ENCODE measurements around the gene TM9SF4.

The TM9SF4 gene

GRCh38 chr20:32134026-32134425 lies 24.5 kb downstream of the TM9SF4 start:
- DNase-seq (ENCODE audit: insufficient read length, low spot score) (no peak), FAIRE-seq (no peak)
- no peak for TF ChIP-seq PAX5 (IDR thresholded peaks at IDR 0.05; ENCODE audit: insufficient read depth, low read length, severe bottlenecking)
- no peak for TF ChIP-seq POU2F2 (IDR thresholded peaks at IDR 0.05; ENCODE audit: low read depth, low read length)
- TF ChIP-seq TAF1 (IDR thresholded peaks at IDR 0.05; ENCODE audit: low read depth, low read length) = no peak
- TF ChIP-seq POLR2A (IDR thresholded peaks at IDR 0.05; ENCODE audit: low read depth, low read length) = no peak
- no peak for TF ChIP-seq POLR2AphosphoS5 (IDR thresholded peaks at IDR 0.05; ENCODE audit: low read depth, low read length)
- no peak for TF ChIP-seq SPI1 (IDR thresholded peaks at IDR 0.05; ENCODE audit: low read depth, low read length)

- FAIRE-seq (no peak), DNase-seq (ENCODE audit: insufficient read length, low spot score) (no peak)
Measured at GRCh38 chr20:32135983-32136515, 26.5 kb downstream of the TM9SF4 start.

GRCh38 chr20:32138921-32139320 lies 29.4 kb downstream of the TM9SF4 start:
- DNase-seq (ENCODE audit: insufficient read length, low spot score) (no peak), FAIRE-seq (no peak)
- TF ChIP-seq POLR2A (IDR thresholded peaks at IDR 0.05; ENCODE audit: low read depth, low read length) (no peak), TAF1 (IDR thresholded peaks at IDR 0.05; ENCODE audit: low read depth, low read length) (no peak), POLR2AphosphoS5 (IDR thresholded peaks at IDR 0.05; ENCODE audit: low read depth, low read length) (no peak), SPI1 (IDR thresholded peaks at IDR 0.05; ENCODE audit: low read depth, low read length) (no peak), POU2F2 (IDR thresholded peaks at IDR 0.05; ENCODE audit: low read depth, low read length) (no peak), PAX5 (IDR thresholded peaks at IDR 0.05; ENCODE audit: insufficient read depth, low read length, severe bottlenecking) (no peak)

More at GRCh38 chr20:32135983-32136515, 26.5 kb downstream of the TM9SF4 start:
- TF ChIP-seq PAX5 (IDR thresholded peaks at IDR 0.05; ENCODE audit: insufficient read depth, low read length, severe bottlenecking) = no peak
- TF ChIP-seq TAF1 (IDR thresholded peaks at IDR 0.05; ENCODE audit: low read depth, low read length) = no peak
- no peak for TF ChIP-seq SPI1 (IDR thresholded peaks at IDR 0.05; ENCODE audit: low read depth, low read length)
- no peak for TF ChIP-seq POLR2AphosphoS5 (IDR thresholded peaks at IDR 0.05; ENCODE audit: low read depth, low read length)
- no peak for TF ChIP-seq POU2F2 (IDR thresholded peaks at IDR 0.05; ENCODE audit: low read depth, low read length)
- TF ChIP-seq POLR2A (IDR thresholded peaks at IDR 0.05; ENCODE audit: low read depth, low read length) = no peak

- TF ChIP-seq POLR2AphosphoS5 (IDR thresholded peaks at IDR 0.05; ENCODE audit: low read depth, low read length) = no peak
- no peak for TF ChIP-seq POU2F2 (IDR thresholded peaks at IDR 0.05; ENCODE audit: low read depth, low read length)
- TF ChIP-seq POLR2A (IDR thresholded peaks at IDR 0.05; ENCODE audit: low read depth, low read length) = no peak
- no peak for TF ChIP-seq SPI1 (IDR thresholded peaks at IDR 0.05; ENCODE audit: low read depth, low read length)
- no peak for TF ChIP-seq PAX5 (IDR thresholded peaks at IDR 0.05; ENCODE audit: insufficient read depth, low read length, severe bottlenecking)
- TF ChIP-seq TAF1 (IDR thresholded peaks at IDR 0.05; ENCODE audit: low read depth, low read length) = no peak
- no peak for DNase-seq (ENCODE audit: insufficient read length, low spot score)
- FAIRE-seq = no peak
Measured at GRCh38 chr20:32139947-32140346, 30.4 kb downstream of the TM9SF4 start.

- TF ChIP-seq POLR2AphosphoS5 (IDR thresholded peaks at IDR 0.05; ENCODE audit: low read depth, low read length) (no peak), SPI1 (IDR thresholded peaks at IDR 0.05; ENCODE audit: low read depth, low read length) (no peak), POU2F2 (IDR thresholded peaks at IDR 0.05; ENCODE audit: low read depth, low read length) (no peak), PAX5 (IDR thresholded peaks at IDR 0.05; ENCODE audit: insufficient read depth, low read length, severe bottlenecking) (no peak), POLR2A (IDR thresholded peaks at IDR 0.05; ENCODE audit: low read depth, low read length) (no peak), TAF1 (IDR thresholded peaks at IDR 0.05; ENCODE audit: low read depth, low read length) (no peak)
- FAIRE-seq = no peak
- DNase-seq (ENCODE audit: insufficient read length, low spot score) = no peak
Measured at GRCh38 chr20:32140603-32141002, 31.1 kb downstream of the TM9SF4 start.

- TF ChIP-seq TAF1 (IDR thresholded peaks at IDR 0.05; ENCODE audit: low read depth, low read length) (no peak), POLR2A (IDR thresholded peaks at IDR 0.05; ENCODE audit: low read depth, low read length) (no peak), PAX5 (IDR thresholded peaks at IDR 0.05; ENCODE audit: insufficient read depth, low read length, severe bottlenecking) (no peak), SPI1 (IDR thresholded peaks at IDR 0.05; ENCODE audit: low read depth, low read length) (no peak), POU2F2 (IDR thresholded peaks at IDR 0.05; ENCODE audit: low read depth, low read length) (no peak), POLR2AphosphoS5 (IDR thresholded peaks at IDR 0.05; ENCODE audit: low read depth, low read length) (no peak)
- no peak for DNase-seq (ENCODE audit: insufficient read length, low spot score)
- no peak for FAIRE-seq
Measured at GRCh38 chr20:32141465-32141980, 32.0 kb downstream of the TM9SF4 start.

GRCh38 chr20:32142088-32142487 lies 32.6 kb downstream of the TM9SF4 start:
- FAIRE-seq = no peak
- DNase-seq (ENCODE audit: insufficient read length, low spot score) = no peak
- TF ChIP-seq POLR2A (IDR thresholded peaks at IDR 0.05; ENCODE audit: low read depth, low read length) (no peak), PAX5 (IDR thresholded peaks at IDR 0.05; ENCODE audit: insufficient read depth, low read length, severe bottlenecking) (no peak), POU2F2 (IDR thresholded peaks at IDR 0.05; ENCODE audit: low read depth, low read length) (no peak), TAF1 (IDR thresholded peaks at IDR 0.05; ENCODE audit: low read depth, low read length) (no peak), POLR2AphosphoS5 (IDR thresholded peaks at IDR 0.05; ENCODE audit: low read depth, low read length) (no peak), SPI1 (IDR thresholded peaks at IDR 0.05; ENCODE audit: low read depth, low read length) (no peak)

- TF ChIP-seq SPI1 (IDR thresholded peaks at IDR 0.05; ENCODE audit: low read depth, low read length) = no peak
- TF ChIP-seq TAF1 (IDR thresholded peaks at IDR 0.05; ENCODE audit: low read depth, low read length) = no peak
- no peak for TF ChIP-seq POLR2AphosphoS5 (IDR thresholded peaks at IDR 0.05; ENCODE audit: low read depth, low read length)
- TF ChIP-seq POU2F2 (IDR thresholded peaks at IDR 0.05; ENCODE audit: low read depth, low read length) = no peak
- no peak for TF ChIP-seq POLR2A (IDR thresholded peaks at IDR 0.05; ENCODE audit: low read depth, low read length)
- TF ChIP-seq PAX5 (IDR thresholded peaks at IDR 0.05; ENCODE audit: insufficient read depth, low read length, severe bottlenecking) = no peak
- DNase-seq (ENCODE audit: insufficient read length, low spot score) (no peak), FAIRE-seq (no peak)
Measured at GRCh38 chr20:32142991-32143390, 33.5 kb downstream of the TM9SF4 start.

- no peak for FAIRE-seq
- TF ChIP-seq POLR2A (IDR thresholded peaks at IDR 0.05; ENCODE audit: low read depth, low read length) (no peak), SPI1 (IDR thresholded peaks at IDR 0.05; ENCODE audit: low read depth, low read length) (no peak), PAX5 (IDR thresholded peaks at IDR 0.05; ENCODE audit: insufficient read depth, low read length, severe bottlenecking) (no peak), POLR2AphosphoS5 (IDR thresholded peaks at IDR 0.05; ENCODE audit: low read depth, low read length) (no peak), POU2F2 (IDR thresholded peaks at IDR 0.05; ENCODE audit: low read depth, low read length) (no peak), TAF1 (IDR thresholded peaks at IDR 0.05; ENCODE audit: low read depth, low read length) (no peak)
- no peak for DNase-seq (ENCODE audit: insufficient read length, low spot score)
Measured at GRCh38 chr20:32144898-32145662, 35.6 kb downstream of the TM9SF4 start.

Measured in GM12891 (cell line).